Daoy (cell line): ENCODE measurements around the gene CCNT2. TPM values are rescaled to one million over a fixed set of nuclear protein-coding genes. Genes with fewer than 3 reads are reported as not detected.
"Not testable (repeated sequence)": the region's sequence is repeated elsewhere in the genome, so short reads cannot be mapped to it uniquely, and the experiment has no call there.

ENCODE experiments used
- DNase-seq: peaks from one replicate; pipeline ENCODE4 v3.0.0-alpha.2; 2015; ENCODE audit warnings: low read depth
- total RNA-seq: library from RNA; depleted of rRNA; stranded (reverse); fragments of >200 nt; shearing (Covaris generic); gene quantifications from 2 replicates; pipeline ENCODE4 v1.2.3, GENCODE V29; 2014; rRNA removed

CCNT2 gene
- total RNA-seq = 7.4 and 15.8 TPM in 2 replicates

DNA sequence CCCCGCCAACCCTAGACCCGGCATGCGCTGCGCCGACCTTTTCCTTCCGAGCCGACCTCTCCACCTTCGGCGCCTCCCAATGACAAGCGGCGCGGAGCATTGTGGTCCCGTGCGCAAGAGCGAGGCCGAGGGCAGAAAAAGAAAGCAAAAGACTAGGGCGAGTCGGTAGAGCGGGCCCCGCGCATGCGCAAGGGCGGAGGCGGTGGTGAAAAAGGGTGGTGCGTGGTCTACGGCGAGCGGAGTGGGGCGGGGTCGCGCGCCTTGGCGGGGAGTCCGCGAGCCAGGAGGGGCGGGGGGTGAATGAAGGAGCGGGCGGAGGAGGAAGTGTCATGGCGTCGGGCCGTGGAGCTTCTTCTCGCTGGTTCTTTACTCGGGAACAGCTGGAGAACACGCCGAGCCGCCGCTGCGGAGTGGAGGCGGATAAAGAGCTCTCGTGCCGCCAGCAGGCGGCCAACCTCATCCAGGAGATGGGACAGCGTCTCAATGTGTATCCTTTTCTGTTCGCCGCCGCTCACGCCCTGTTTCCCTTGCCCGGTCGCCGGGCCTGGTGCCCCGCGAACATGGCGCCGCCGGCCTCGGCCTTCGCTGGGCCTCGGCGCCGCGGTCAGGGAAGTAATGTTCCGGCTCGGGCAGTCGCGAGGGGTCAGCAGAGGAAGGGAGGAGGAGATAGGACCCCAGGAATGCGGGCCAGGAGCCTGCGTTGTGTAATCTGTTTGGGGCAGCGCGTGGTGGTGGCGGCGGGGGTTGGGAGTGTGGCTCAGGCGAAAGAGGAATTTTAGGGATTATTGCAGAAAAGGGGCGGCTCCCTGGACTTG, at the start of gene CCNT2:
Gene CCNT2, plus strand, starts transcription at position 297 of the 815 bp plus-strand sequence. Its CDS starts 33 bp downstream, at position 330.
- peak; percentile 99 for DNase-seq

- no peak for DNase-seq
Observed at GRCh38 chr2:134869946-134870736, 48.5 kb upstream of the CCNT2 start.

- no peak for DNase-seq
Observed at GRCh38 chr2:134873152-134873551, 45.5 kb upstream of the CCNT2 start.

DNA sequence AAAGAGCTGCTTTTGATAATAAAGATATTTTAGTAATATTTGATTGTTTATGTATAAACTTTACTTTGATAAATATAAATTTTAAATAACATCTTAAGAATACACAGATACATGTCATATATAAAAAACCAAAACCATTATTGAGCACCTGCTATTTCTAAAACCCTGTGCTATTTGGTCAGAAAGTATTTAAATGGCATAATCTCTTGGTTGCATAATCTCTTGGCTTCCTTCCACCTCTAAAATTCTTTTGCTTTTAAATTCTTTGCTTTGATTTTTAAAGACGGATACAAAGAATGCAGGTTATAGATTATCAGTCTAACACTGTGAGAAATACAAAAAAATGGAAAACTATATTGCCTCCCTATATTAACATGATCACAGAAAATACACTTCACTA, 43.3 kb upstream of the CCNT2 start:
- no peak for DNase-seq

- no peak for DNase-seq
Observed at GRCh38 chr2:134882773-134883172, 35.8 kb upstream of the CCNT2 start.

DNA sequence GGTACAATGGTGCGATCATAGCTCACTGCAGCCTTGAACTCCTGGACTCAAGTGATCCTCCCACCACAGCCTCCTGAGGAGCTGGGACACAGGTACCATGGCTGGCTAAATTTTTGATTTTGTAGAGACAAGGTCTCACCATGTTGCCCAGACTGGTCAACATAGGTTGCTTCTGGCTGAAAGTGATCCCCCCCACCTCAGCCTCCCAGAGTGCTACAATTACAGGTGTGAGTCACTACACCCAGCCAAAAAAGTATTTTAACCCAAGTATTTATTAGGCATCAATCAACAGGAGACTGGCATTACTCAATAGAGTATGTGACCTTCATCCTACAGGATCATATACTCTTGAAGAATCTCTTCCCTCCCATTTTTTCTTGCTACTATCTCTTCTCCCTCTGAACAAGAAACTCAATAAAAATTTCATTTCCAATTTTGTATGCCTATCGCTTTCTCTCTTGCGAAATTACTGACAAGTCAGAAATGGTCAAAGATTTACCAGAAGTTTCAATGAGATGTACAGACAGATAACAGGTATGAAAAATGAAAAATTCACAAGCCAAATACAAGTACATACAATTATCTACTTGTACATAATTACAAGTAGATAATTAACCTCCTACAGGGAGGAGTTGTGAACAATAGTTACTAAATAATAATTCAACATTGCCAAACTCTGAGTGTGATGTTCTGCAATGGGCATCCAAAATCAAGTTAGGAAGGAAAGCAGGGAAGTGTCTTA, 34.9 kb upstream of the CCNT2 start:
- DNase-seq = no peak

- DNase-seq = no peak
Observed at GRCh38 chr2:134884435-134884834, 34.2 kb upstream of the CCNT2 start.

DNA sequence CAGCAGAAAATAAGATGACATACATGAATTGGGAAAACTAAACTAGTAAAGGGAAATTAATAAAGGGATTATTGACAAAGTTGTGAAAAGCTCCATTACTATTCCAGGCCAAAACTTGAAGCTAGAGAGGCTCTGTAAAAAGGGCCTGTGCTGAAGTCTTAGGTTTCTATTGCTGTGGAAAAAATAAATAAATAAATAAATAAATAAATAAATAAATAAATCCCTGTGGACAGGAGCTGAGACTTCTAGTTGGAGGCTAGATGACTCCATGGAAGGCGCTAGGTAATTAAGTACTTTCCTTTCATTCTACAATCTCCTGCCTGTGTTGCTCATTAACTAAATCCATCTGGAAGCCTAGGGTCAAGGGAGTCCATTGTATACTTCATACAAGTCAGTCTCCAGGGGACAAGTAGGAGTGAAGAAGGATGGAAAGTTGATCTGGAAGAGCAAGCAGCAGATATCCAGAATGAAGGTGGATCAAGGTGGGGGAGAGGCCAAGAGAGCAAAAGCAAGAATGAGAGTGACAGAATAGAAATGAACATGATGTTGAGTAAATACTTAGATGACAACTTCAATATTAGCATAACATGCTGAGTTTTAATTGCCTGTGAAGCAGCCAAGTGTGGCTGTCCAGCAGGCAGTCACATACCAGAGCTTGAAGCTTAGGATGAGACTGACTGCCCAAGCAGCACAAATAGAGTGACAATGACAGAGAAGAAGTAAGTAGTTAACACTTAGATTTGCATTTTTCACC, 26.2 kb upstream of the CCNT2 start:
- no peak for DNase-seq

GRCh38 chr2:134897932-134898331, 20.7 kb upstream of the CCNT2 start:
- DNase-seq = no peak

DNA sequence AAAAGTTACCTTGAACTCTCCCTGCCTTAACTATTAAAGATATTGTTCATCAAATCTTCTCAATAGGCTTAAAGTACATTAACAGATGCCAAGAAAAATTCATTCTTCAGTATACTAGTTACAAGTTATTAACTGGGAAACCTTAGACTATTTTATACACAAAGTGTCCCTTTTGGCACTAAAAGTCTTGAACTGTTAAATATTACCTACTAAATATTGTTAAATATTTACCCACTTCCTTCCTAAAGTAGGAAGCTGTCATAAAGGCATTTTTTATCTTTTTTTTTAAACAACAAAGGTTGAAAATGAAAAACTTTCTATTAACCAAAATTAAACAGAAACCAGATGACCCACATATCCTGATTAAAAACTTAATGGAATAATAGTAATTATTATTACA, 19.4 kb upstream of the CCNT2 start:
- DNase-seq = no peak

DNA sequence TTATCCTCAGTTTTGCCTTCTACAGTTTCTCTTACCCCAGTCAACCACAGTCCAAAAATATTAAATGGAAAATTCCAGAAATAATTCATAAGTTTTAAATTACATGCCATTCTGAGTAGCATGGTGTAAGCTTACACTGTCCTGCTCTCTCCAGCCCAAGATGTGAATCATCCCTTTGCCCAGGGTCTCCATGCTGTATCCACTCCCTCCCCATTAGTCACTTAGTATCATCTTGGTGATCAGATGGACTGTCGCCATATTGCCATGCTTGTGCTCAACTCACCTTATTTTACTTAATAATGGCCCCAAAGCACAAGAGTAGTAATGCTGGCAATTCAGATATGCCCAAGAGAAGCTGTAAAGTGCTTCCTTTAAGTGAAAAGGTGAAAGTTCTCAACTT, 18.5 kb upstream of the CCNT2 start:
- peak; percentile 29 for DNase-seq

DNA sequence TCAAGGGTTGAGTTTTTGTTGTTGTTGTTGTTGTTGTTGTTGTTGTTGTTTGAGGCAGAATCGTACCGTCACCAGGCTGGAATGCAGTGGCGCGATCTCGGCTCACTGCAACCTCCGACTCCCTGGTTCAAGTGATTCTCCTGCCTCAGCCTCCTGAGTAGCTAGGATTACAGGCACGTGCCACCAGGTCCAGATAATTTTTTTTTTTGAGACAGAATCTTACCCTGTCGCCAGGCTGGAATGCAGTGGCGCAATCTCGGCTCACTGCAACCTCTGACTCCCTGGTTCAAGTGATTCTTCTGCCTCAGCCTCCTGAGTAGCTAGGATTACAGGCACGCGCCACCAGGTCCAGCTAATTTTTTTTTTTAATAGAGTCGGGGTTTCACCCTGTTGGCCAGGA, 14.9 kb upstream of the CCNT2 start:
- not testable (repeated sequence) for DNase-seq

DNA sequence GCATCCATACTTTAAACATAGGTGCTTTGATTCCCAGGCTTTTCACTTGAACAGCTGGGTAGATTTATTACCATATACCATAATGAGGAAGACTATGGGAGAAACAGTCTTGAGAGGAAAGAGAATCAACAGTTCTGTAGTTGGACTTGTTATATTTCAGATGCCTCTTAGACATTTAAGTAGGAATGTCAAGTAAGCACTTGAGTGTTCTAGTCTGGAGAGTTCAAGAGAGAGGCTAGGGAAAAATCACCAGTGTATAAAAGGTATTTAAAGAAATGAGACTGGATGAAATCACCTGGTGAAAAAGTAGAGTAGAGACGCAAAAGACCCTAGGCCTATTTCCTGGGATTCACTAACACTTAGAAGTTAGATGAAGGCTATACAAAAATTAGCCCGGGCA, 13.5 kb upstream of the CCNT2 start:
- no peak for DNase-seq

DNA sequence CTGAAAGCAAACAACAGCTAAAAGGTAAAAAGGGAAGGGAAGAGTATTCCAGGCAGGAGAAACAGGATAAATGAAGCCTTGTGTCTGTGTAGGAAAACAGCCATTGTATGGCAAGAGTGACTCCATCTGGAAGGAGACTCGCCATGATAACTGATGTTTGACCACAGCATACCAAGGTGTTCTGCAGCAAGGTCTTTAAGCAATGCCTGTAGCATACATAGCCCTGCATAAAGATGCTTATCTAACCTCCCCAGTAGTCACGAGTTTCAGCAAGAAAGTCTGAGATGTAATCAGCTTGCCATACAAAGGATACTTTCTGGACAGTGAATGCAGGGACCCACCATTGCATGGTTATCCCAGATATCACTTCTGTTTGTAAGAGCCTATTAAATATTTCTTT, 11.9 kb upstream of the CCNT2 start:
- DNase-seq = no peak

DNA sequence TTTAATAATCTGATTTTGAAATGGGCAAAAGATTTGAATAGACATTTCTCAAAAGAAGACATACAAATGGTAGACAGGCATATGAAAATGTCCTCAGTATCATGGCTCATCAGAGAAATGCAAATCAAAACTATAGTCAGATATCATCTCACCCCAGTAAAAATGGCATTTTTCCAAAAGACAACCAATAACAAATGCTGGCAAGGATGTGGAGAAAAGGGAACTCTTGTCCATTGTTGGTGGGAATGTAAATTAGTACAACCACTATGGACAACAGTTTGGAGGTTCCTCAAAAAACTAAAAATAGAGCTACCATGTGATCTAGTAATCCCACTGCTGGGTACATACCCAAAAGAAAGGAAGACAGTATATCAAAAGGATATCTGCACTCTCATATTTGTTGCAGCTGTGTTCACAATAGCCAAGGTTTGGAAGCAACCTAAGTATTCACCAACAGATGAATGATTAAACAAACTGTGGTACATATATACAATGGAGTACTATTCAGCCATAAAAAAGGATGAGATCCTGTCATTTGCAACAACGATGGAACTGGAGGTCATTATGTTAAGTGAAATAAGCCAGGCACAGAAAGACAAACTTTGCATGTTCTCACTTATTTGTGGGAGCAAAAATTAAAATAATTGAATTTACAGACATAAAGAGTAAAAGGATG, 11.0 kb upstream of the CCNT2 start:
- not testable (repeated sequence) for DNase-seq

GRCh38 chr2:134910763-134911399, 7.7 kb upstream of the CCNT2 start:
- no peak for DNase-seq

DNA sequence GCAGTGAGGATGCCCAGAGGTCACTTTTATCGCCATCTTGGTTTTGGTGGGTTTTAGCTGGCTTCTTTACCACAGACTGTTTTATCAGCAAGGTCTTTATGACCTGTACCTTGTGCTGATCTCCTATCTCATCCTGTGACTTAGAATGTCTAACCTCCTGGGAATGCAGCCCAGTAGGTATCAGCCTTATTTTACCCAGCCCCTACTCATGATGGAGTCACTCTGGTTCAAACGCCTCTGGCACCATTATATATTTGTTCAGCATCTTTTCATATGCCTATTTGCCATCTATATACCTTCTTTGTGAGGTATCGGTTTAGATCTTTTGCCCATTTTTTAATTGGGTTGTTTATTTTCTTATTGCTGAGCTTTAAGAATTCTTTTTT, 7.2 kb upstream of the CCNT2 start:
- no peak for DNase-seq

DNA sequence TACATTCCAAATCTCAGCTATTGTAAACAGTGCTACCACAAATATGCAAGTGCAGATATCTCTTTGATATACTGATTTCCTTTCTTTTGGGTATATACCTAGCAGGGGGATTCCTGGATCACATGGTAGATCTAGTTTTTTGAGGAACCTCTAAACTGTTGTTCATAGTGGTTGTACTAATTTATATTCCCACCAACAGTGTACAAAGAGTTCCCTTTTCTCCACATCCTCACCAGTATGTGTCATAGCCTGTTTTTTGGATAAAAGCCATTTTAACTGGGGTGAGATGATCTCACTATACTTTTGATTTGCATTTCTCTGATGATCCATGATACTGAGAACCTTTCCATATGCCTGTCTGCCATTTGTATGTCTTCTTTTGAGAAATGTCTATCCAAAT, 6.3 kb upstream of the CCNT2 start:
- DNase-seq = peak; percentile 26

DNA sequence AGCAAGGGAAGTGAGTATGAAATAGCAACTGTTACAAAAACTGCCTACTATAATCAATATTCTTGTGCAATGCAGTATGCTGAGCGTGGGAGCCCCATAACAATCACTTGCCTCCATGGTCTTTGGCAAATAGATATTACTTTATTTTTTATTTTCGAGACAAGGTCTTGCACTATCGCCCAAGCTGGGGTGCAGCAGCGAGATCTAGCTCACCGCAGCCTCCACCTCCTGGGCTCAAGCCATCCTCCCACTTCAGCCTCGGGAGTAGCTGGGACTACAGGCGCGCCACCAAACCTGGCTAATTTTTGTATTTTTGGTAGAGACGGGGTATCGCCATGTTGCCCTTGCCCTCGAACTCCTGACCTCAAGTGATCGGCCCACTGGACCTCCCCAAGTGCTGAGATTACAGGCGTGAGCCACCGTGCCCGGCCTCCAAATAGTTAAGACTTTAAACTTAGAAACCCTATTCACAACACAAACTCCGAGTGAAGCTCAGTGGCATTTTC, 1.2 kb upstream of the CCNT2 start:
- DNase-seq = peak; percentile 4

DNA sequence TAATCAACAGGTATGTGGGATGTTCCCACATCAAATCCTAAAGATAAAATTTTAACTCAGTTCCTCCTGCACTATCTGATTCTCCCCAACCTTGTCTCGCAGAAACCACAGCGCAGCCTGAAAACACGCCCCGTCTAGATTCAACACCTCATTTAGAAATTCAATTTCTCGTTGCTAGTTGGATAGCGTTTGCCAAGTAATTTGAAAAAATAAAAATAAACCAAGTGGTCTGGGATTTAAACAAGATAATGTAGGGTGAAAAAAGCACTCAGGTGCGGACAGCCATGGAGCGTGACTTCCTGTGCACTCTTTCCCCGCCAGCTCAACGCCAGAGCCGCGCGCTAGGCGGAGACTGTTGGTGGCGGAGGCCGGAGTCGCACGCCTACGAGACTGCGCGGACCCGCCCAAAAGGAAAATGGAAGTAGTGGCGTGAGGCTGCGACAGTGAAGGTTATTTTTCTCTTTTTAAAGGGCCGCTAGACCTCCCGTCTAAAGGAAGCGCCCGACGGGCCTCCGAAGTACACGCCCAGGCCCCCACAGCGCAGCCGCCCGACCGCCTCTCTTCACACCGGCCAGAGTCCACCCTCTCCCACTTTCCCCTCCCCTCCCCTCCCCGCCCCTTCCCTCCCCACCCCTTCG, 615 bp upstream of the CCNT2 start:
- DNase-seq = no peak
